Epithelial cell of proximal tubule (primary cell): ENCODE results near the gene CACUL1. TPM values are rescaled to one million over a fixed set of nuclear protein-coding genes. Genes with fewer than 3 reads are reported as not detected.

Experiments
- DNase-seq: peaks from one replicate; pipeline ENCODE4 v3.0.0-alpha.2; 2011; ENCODE audit warnings: low read depth
- H3K4me3 ChIP-seq: 2 replicates; pipeline ENCODE4 v1.5.1; 2011; ENCODE audit warnings: low read depth, mild to moderate bottlenecking, low read length
- CTCF ChIP-seq: conservative IDR thresholded peaks from 2 replicates; pipeline ENCODE4 v1.5.1; 2012; ENCODE audit warnings: low read depth, mild to moderate bottlenecking, low read length
- total RNA-seq: library from RNA; depleted of rRNA; stranded (reverse); fragments of >200 nt; gene quantifications from 2 replicates; pipeline ENCODE4 v1.2.3, GENCODE V29; 2015

CACUL1 gene
- total RNA-seq, 1 donor from 2014 or later, result 23.2 TPM

GRCh38 chr10:118708571-118708970 is 46.2 kb downstream of the CACUL1 start:
- DNase-seq, result no peak
- TF ChIP-seq CTCF, result no peak
- no peak overlapping the region for H3K4me3 ChIP-seq

GRCh38 chr10:118704711-118705110 is 50.1 kb downstream of the CACUL1 start:
- DNase-seq, result no peak
- TF ChIP-seq CTCF, result no peak

GRCh38 chr10:118701529-118702323 is 53.0 kb downstream of the CACUL1 start:
- H3K4me3 ChIP-seq, result no peak overlapping the region
- TF ChIP-seq CTCF, result no peak
- DNase-seq, result no peak

More at GRCh38 chr10:118704711-118705110, 50.1 kb downstream of the CACUL1 start:
- H3K4me3 ChIP-seq, result no peak overlapping the region

- DNase-seq, result no peak
- no peak overlapping the region for H3K4me3 ChIP-seq
- TF ChIP-seq CTCF, result no peak
Observed at GRCh38 chr10:118698421-118698820, 56.3 kb downstream of the CACUL1 start.

GRCh38 chr10:118694848-118695247 is 59.9 kb downstream of the CACUL1 start:
- DNase-seq, result no peak
- no peak overlapping the region for H3K4me3 ChIP-seq
- TF ChIP-seq CTCF, result no peak

- peak; percentile 20 for DNase-seq
- TF ChIP-seq CTCF, result no peak
- H3K4me3 ChIP-seq, result no peak overlapping the region
Observed at GRCh38 chr10:118692872-118693271, 61.9 kb downstream of the CACUL1 start.
